ENCODE data around the gene LMOD3. TPM values are rescaled to one million over a fixed set of nuclear protein-coding genes. Genes with fewer than 3 reads are reported as not detected.

The LMOD3 gene
- total RNA-seq, 1 donor: not detected

DNA sequence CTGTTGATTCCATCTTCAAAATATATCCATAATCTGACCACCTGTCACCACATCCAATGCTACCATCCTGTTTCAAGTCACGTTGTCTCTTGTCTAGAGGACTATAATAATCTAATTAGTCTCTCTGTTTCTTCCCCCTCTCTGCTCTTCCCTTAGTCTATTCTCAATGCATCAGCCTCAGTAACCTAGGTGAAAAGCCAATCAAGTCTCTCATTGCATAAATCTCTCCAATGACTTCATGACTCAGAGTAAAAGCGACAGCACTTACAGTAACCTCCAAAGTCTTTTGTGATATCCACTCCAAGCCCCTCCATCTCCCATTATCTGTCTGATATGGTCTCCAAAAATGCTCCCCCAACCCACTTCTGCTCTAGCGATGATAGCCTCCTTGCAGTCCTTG, 49.5 kb downstream of the LMOD3 start:
- no peak overlapping the region for H3K4me3 ChIP-seq (ENCODE audit: low read depth, low read length)
- no peak for DNase-seq (ENCODE audit: low read depth)
- TF ChIP-seq, protein P1, sequence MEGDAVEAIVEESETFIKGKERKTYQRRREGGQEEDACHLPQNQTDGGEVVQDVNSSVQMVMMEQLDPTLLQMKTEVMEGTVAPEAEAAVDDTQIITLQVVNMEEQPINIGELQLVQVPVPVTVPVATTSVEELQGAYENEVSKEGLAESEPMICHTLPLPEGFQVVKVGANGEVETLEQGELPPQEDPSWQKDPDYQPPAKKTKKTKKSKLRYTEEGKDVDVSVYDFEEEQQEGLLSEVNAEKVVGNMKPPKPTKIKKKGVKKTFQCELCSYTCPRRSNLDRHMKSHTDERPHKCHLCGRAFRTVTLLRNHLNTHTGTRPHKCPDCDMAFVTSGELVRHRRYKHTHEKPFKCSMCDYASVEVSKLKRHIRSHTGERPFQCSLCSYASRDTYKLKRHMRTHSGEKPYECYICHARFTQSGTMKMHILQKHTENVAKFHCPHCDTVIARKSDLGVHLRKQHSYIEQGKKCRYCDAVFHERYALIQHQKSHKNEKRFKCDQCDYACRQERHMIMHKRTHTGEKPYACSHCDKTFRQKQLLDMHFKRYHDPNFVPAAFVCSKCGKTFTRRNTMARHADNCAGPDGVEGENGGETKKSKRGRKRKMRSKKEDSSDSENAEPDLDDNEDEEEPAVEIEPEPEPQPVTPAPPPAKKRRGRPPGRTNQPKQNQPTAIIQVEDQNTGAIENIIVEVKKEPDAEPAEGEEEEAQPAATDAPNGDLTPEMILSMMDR (IDR thresholded peaks at IDR 0.05; ENCODE audit: insufficient read depth, low read depth, low read length): no peak

DNA sequence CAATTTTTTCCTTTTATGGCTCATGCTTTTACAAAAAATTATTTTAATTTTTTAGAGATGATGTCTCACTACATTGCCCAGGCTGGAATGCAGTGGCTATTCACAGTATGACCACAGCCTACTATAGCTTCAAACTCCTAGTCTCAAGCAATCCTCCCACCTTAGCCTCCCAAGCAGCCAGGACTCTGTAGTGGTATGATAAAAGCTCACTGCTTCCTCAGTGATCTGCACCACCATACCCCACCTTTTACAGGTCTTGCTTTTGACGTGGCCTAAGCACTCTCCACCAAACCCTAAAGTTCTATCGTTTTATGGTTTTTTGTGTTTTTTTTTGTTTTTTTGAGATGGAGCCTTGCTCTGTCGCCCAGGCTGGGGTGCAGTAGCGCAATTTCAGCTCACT, 56.3 kb downstream of the LMOD3 start:
- no peak for DNase-seq (ENCODE audit: low read depth)
- TF ChIP-seq, protein P1 (IDR thresholded peaks at IDR 0.05; ENCODE audit: insufficient read depth, low read depth, low read length): no peak
- no peak overlapping the region for H3K4me3 ChIP-seq (ENCODE audit: low read depth, low read length)

DNA sequence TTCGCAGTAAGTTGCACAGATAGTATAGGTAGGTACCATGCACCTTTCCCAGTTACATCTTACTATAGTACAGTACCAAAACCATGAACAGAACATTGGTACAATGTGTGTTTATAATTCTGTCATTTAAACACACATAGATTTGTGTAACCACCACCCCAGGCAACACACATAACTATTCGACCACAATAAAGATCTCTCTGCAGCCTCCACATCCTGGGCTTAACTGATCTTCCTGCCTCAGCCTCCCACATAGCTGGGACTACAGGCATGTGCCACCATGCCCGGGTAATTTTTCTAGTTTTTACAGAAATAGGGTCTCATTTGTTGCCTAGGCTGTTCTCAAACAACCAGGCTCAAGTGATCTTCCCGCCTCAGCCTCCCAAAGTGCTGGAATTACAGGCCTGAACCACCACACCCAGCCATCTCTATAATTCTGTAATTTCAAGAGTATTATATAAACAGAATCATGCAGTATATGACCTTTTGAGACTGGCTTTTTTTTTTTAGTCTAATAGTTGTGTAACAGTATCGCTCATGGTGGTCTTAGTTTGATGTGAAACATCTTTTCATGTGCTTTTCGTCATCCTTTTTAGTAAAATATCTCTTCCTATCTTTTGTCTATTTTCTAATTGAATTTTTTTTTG, 57.0 kb downstream of the LMOD3 start:
- H3K4me3 ChIP-seq (ENCODE audit: low read depth, low read length): no peak overlapping the region
- TF ChIP-seq, protein P1 (IDR thresholded peaks at IDR 0.05; ENCODE audit: insufficient read depth, low read depth, low read length): no peak
- no peak for DNase-seq (ENCODE audit: low read depth)

DNA sequence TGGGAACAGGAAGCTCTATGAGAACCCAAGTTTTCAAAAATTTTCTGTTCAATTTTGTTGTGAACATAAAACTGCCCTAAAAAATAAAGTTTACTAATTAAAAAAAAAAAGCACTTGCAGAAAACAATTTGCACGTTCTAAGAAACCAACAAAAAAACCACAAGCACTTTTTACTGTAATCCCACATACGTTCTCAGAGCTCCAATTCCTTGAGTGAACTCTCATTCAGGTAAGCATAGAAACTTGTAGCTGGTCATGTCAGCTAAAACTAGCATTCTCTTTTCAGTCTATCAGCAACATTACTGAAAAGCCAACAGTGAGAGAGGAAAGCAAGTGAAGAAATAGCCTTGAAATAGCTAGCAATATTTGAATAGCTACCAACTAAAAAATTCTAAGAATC, 58.8 kb downstream of the LMOD3 start:
- no peak for DNase-seq (ENCODE audit: low read depth)
- TF ChIP-seq, protein P1 (IDR thresholded peaks at IDR 0.05; ENCODE audit: insufficient read depth, low read depth, low read length): no peak
- H3K4me3 ChIP-seq (ENCODE audit: low read depth, low read length): no peak overlapping the region

DNA sequence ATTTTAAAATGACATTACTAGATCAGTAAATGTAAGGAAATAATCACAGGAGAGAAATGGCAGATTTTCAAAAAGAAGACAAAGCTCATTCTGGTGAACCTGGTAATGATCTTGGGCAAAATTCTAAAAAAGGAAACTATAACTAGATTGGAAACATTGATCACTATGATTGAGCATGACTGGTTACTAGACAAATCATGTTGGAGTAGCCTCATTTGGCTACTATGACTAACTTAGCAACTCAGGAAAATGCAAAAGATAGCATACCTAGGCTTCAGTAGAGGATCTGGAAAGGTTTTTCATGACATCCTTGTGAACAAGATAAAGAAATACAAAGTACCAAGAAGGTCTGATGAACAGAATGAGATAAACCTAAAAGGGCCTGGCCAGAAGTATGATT, 62.7 kb downstream of the LMOD3 start:
- DNase-seq (ENCODE audit: low read depth): no peak
- H3K4me3 ChIP-seq (ENCODE audit: low read depth, low read length): no peak overlapping the region
- TF ChIP-seq, protein P1 (IDR thresholded peaks at IDR 0.05; ENCODE audit: insufficient read depth, low read depth, low read length): no peak

DNA sequence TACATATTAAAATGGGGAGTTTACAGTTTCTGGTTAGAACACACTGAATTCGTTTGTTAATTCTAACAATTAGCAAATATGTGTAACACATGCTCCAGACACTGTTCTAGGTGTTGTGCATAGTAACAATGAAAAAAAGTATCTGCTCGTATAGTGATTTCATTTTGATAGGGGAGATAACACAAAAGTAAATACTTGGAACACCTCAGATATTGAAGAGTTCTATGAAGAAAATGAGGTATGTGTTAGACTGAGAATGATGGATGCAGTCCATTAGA, 63.5 kb downstream of the LMOD3 start:
- H3K4me3 ChIP-seq (ENCODE audit: low read depth, low read length): no peak overlapping the region
- DNase-seq (ENCODE audit: low read depth): no peak
- TF ChIP-seq, protein P1 (IDR thresholded peaks at IDR 0.05; ENCODE audit: insufficient read depth, low read depth, low read length): no peak

Data from fibroblast of villous mesenchyme (primary cell).